A673 (cell line): Measurements from ENCODE around the gene CAP1. TPM values are rescaled to one million over a fixed set of nuclear protein-coding genes. Genes with fewer than 3 reads are reported as not detected.

ENCODE experiments used
- BruUV-seq: library from RNA; stranded (reverse); fragments of 400-500 nt; replicated peaks from 2 replicates; lab custom pipeline; 2021; lab: Mats Ljungman, UMichigan
- CTCF ChIA-PET: fragments of 300-600 bp; sonication (Branson Sonifier 250); formaldehyde crosslinking; loops from one replicate; lab custom pipeline; 2022; ENCODE audit warnings: antibody characterized with exemption; lab: Charles Lee
- POLR2A ChIA-PET: fragments of 300-600 bp; sonication (Branson Sonifier 250); formaldehyde crosslinking; loops from one replicate; lab custom pipeline; 2022; ENCODE audit warnings: antibody characterized with exemption; ENCODE audit not compliant: low non-redundant PET; lab: Charles Lee
- DNase-seq: peaks from one replicate; pipeline ENCODE4 v3.0.0-alpha.2; 2015; ENCODE audit warnings: low spot score
- H3K27ac ChIP-seq: fragments of 200-600 bp; sonication (generic); 2 replicates; pipeline ENCODE4 v1.5.1; 2016; ENCODE audit warnings: mixed run types, low read depth, mild to moderate bottlenecking, mixed read lengths, antibody characterized with exemption, low read length; ENCODE audit not compliant: poor library complexity, severe bottlenecking
- H3K27me3 ChIP-seq: fragments of 200-600 bp; sonication (generic); replicated peaks from 2 replicates; pipeline ENCODE4 v1.6.1; 2017; ENCODE audit warnings: mixed run types, low read depth, mild to moderate bottlenecking, mixed read lengths, antibody characterized with exemption, low read length; ENCODE audit not compliant: insufficient read depth, poor library complexity
- H3K36me3 ChIP-seq: fragments of 200-600 bp; sonication (generic); 2 replicates; pipeline ENCODE4 v1.6.1; 2016; ENCODE audit warnings: mixed run types, mild to moderate bottlenecking, mixed read lengths, antibody characterized with exemption, low read length; ENCODE audit not compliant: insufficient read depth, poor library complexity, severe bottlenecking
- H3K4me1 ChIP-seq: fragments of 200-600 bp; sonication (generic); 2 replicates; pipeline ENCODE4 v1.6.1; 2017; ENCODE audit warnings: mixed run types, mild to moderate bottlenecking, mixed read lengths, antibody characterized with exemption, low read length; ENCODE audit not compliant: insufficient read depth, poor library complexity, severe bottlenecking
- H3K4me3 ChIP-seq: fragments of 200-600 bp; sonication (generic); 2 replicates; pipeline ENCODE4 v1.5.1; 2016; ENCODE audit warnings: low read depth, mixed run types, mild to moderate bottlenecking, mixed read lengths, low read length; ENCODE audit not compliant: poor library complexity, severe bottlenecking
- H3K9me3 ChIP-seq: fragments of 200-600 bp; sonication (generic); 2 replicates; pipeline ENCODE4 v1.6.1; 2016; ENCODE audit warnings: mixed run types, low read depth, mild to moderate bottlenecking, mixed read lengths, antibody characterized with exemption, low read length; ENCODE audit not compliant: poor library complexity, severe bottlenecking
- EZH2 ChIP-seq: fragments of 200-600 bp; sonication (generic); IDR thresholded peaks from 2 replicates; pipeline ENCODE4 v1.6.1; 2017; ENCODE audit warnings: borderline replicate concordance, low read depth, mild to moderate bottlenecking, mixed read lengths, antibody characterized with exemption, low read length; ENCODE audit not compliant: poor library complexity, severe bottlenecking
- intact Hi-C: fragments of 100-400 bp; cut with micrococcal nuclease; formaldehyde crosslinking; loops from one replicate; pipeline ENCODE4 v1.10.0; 2022; ENCODE audit not compliant: unreplicated experiment
- total RNA-seq: library from RNA; stranded (reverse); gene quantifications from 2 replicates; pipeline ENCODE4 v1.2.3, GENCODE V29; 2021
- TF ChIP-seq, protein P1 (sequence below): fragments of 300-800, 200-600 bp; sonication (generic); conservative IDR thresholded peaks from 2 replicates; pipeline ENCODE4 v1.5.1; 2017; ENCODE audit warnings: low read depth, mild to moderate bottlenecking, antibody characterized with exemption, low read length, moderate library complexity, mixed read lengths

CAP1 gene
- total RNA-seq, 1 experiment from 2014 or later = 285 TPM

DNA sequence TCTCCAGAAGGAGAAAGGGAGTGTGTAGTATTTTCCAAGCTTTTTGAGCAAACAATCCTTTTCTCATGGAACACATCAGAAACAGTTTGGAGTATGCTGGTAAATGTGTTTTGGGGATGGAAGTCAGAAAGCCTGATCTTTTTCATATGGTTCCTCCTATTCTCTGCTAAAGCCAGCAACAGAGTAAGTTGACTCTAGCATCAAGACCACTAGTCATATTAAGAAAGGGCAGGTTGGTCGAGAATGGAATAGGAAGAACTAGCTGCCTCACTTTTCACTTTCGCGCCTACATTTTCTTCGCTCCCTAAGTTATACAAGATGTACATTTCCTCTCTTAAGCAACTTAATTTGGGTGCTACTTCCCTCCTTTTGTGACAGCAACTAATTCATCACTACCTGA lies 32.5 kb downstream of the CAP1 start:
- intact Hi-C loops = no loop called here
- Histone ChIP-seq H3K4me3 (no peak overlapping the region), H3K4me1 (no peaks in the 10 kb centered on the region), H3K36me3 (peaks cover 75% of the 10 kb centered on the region), H3K9me3 (no peaks in the 10 kb centered on the region), H3K27ac (no peak overlapping the region), H3K27me3 (no peaks in the 10 kb centered on the region)
- BruUV-seq = TSS peak; percentile 77
- no peak for DNase-seq
- no peak for TF ChIP-seq EZH2
- TF ChIP-seq, protein P1, sequence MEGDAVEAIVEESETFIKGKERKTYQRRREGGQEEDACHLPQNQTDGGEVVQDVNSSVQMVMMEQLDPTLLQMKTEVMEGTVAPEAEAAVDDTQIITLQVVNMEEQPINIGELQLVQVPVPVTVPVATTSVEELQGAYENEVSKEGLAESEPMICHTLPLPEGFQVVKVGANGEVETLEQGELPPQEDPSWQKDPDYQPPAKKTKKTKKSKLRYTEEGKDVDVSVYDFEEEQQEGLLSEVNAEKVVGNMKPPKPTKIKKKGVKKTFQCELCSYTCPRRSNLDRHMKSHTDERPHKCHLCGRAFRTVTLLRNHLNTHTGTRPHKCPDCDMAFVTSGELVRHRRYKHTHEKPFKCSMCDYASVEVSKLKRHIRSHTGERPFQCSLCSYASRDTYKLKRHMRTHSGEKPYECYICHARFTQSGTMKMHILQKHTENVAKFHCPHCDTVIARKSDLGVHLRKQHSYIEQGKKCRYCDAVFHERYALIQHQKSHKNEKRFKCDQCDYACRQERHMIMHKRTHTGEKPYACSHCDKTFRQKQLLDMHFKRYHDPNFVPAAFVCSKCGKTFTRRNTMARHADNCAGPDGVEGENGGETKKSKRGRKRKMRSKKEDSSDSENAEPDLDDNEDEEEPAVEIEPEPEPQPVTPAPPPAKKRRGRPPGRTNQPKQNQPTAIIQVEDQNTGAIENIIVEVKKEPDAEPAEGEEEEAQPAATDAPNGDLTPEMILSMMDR = no peak
- POLR2A ChIA-PET = no interaction called here
- CTCF ChIA-PET = no interaction called here

DNA sequence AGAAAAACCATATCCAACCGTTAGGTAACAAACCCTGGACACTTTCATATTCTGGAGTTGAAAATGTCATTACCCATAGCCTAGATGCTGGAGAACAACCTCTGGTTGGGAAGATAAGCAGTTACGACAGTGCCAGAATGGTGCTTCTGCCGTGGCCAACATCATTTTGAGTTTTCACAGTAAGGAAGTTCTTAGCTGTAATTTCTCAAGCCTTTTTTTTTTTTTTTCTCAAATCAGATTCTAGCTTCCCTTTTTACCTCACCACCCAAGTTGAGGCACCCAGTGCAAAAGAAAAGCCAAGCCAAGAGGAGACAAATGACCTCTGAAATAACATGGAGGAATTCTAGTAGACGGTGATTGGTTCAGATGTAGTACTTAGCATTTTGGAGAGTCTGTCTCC lies 34.7 kb downstream of the CAP1 start:
- BruUV-seq = no TSS peak
- Histone ChIP-seq H3K27me3 (no peaks in the 10 kb centered on the region), H3K36me3 (peaks cover 70% of the 10 kb centered on the region), H3K4me1 (no peaks in the 10 kb centered on the region), H3K4me3 (no peak overlapping the region), H3K9me3 (no peaks in the 10 kb centered on the region), H3K27ac (no peak overlapping the region)
- ChIA-PET POLR2A (no interaction called here), CTCF (no interaction called here)
- intact Hi-C loops = loop anchor here (5.0 kb wide), 1 partner anchor 262 kb away; no protein-coding TSS in a partner anchor
- TF ChIP-seq, protein P1 = no peak
- TF ChIP-seq EZH2 = no peak
- DNase-seq = no peak

DNA sequence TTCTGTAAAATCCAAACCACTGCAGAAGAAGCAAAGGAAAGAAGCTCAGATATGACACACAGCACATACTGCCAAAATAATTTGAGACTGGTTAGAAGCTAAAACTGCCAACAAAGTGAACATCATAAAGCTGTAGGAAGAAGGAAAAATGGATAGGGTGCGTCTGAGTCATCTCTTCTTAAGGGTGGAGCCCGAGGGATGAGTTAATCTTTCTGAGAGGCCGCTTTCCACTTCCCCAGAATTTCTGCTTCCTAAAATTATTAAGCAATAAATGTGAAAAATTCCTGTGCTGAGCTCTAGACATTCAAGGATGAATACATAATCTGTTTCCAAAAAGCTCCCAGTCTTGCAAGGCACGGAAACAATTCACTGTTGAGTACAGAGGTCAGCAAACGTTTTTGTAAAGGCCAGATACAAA lies 36.4 kb downstream of the CAP1 start:
- DNase-seq = peak; percentile 15
- POLR2A ChIA-PET = no interaction called here
- H3K27ac ChIP-seq = no peak overlapping the region
- intact Hi-C loops = loop anchor here (5.0 kb wide), 1 partner anchor 260 kb away; no protein-coding TSS in a partner anchor
- H3K9me3 ChIP-seq = no peaks in the 10 kb centered on the region
- H3K4me1 ChIP-seq = no peaks in the 10 kb centered on the region
- TF ChIP-seq EZH2 = no peak
- TF ChIP-seq, protein P1 = no peak
- H3K36me3 ChIP-seq = peaks cover 56% of the 10 kb centered on the region
- no peak overlapping the region for H3K4me3 ChIP-seq
- CTCF ChIA-PET = interaction anchor here (0.7 to 1.5 kb wide), 5 partner anchors 12 to 361 kb away, joined by 3 to 6 read pairs (median 4); no protein-coding TSS in a partner anchor
- BruUV-seq = no TSS peak
- no peaks in the 10 kb centered on the region for H3K27me3 ChIP-seq
